ENCODE measurements around the gene DSTYK. TPM values are rescaled to one million over a fixed set of nuclear protein-coding genes. Genes with fewer than 3 reads are reported as not detected.

Gene DSTYK
- total RNA-seq, 1 donor from 2014 or later, result 13.0 TPM

DNA sequence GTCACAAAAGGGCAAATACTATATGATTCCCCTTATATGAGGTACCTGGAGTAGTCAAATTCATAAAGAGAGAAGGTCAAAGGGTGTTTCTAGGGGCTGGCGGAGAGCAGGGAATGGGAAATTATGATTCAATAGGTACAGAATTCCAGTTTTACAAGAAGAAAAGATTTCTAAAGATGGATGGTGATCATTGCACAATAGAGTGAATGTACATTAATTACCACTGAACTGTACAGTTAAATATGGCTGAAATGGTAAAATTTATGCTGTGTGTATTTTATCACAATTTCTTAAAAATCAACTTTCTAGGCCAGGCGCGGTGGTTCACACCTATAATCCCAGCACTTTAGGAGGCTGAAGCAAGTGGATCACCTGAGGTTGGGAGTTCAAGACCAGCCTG lies 109.1 kb downstream of the DSTYK start:
- H3K27me3 Mint-ChIP-seq (ENCODE audit: insufficient read depth, low read depth), result no peaks in the 10 kb centered on the region
- H3K27ac ChIP-seq, result no peak overlapping the region
- no peak overlapping the region for H2AFZ ChIP-seq (replicated peaks)
- no peaks in the 10 kb centered on the region for H3K9me3 Mint-ChIP-seq
- no peak for DNase-seq (ENCODE audit: low spot score)
- H3K4me3 ChIP-seq, result no peak overlapping the region
- no peaks in the 10 kb centered on the region for H3K4me1 ChIP-seq
- H3K79me2 ChIP-seq (ENCODE audit: low read depth), result no peaks in the 10 kb centered on the region
- H3K27me3 ChIP-seq, result no peaks in the 10 kb centered on the region
- no peak overlapping the region for H3K9ac ChIP-seq
- TF ChIP-seq EZH2 (IDR thresholded peaks at IDR 0.05), result no peak
- TF ChIP-seq, protein P1, sequence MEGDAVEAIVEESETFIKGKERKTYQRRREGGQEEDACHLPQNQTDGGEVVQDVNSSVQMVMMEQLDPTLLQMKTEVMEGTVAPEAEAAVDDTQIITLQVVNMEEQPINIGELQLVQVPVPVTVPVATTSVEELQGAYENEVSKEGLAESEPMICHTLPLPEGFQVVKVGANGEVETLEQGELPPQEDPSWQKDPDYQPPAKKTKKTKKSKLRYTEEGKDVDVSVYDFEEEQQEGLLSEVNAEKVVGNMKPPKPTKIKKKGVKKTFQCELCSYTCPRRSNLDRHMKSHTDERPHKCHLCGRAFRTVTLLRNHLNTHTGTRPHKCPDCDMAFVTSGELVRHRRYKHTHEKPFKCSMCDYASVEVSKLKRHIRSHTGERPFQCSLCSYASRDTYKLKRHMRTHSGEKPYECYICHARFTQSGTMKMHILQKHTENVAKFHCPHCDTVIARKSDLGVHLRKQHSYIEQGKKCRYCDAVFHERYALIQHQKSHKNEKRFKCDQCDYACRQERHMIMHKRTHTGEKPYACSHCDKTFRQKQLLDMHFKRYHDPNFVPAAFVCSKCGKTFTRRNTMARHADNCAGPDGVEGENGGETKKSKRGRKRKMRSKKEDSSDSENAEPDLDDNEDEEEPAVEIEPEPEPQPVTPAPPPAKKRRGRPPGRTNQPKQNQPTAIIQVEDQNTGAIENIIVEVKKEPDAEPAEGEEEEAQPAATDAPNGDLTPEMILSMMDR (IDR thresholded peaks at IDR 0.05), result no peak
- no peak for TF ChIP-seq EZH2phosphoT487 (IDR thresholded peaks at IDR 0.05)
- no peaks in the 10 kb centered on the region for H4K20me1 ChIP-seq (ENCODE audit: low read depth)
- H3K9me3 ChIP-seq (ENCODE audit: low read depth), result no peaks in the 10 kb centered on the region
- no peak overlapping the region for H3K4me3 Mint-ChIP-seq
- peaks cover 51% of the 10 kb centered on the region for H3K36me3 Mint-ChIP-seq
- no peak overlapping the region for H3K27ac Mint-ChIP-seq
- H3K4me2 ChIP-seq, result no peak overlapping the region
- no peaks in the 10 kb centered on the region for H3F3A ChIP-seq (ENCODE audit: low read depth)
- no peaks in the 10 kb centered on the region for H3K4me1 Mint-ChIP-seq
- H3K36me3 ChIP-seq, result peaks cover 17% of the 10 kb centered on the region

- no peak overlapping the region for H3K27ac ChIP-seq
- no peak overlapping the region for H3K4me3 ChIP-seq
- DNase-seq (ENCODE audit: low spot score), result no peak
- H3K4me1 ChIP-seq, result no peaks in the 10 kb centered on the region
- no peaks in the 10 kb centered on the region for H3K27me3 Mint-ChIP-seq (ENCODE audit: insufficient read depth, low read depth)
- no peak overlapping the region for H3K27ac Mint-ChIP-seq
- H3K4me2 ChIP-seq, result no peak overlapping the region
- H3K27me3 ChIP-seq, result no peaks in the 10 kb centered on the region
- H3K36me3 Mint-ChIP-seq, result peaks cover 43% of the 10 kb centered on the region
- no peaks in the 10 kb centered on the region for H3F3A ChIP-seq (ENCODE audit: low read depth)
- H3K9me3 Mint-ChIP-seq, result no peaks in the 10 kb centered on the region
- H3K4me3 Mint-ChIP-seq, result no peak overlapping the region
- H3K36me3 ChIP-seq, result peaks cover 17% of the 10 kb centered on the region
- H3K79me2 ChIP-seq (ENCODE audit: low read depth), result no peaks in the 10 kb centered on the region
- TF ChIP-seq EZH2phosphoT487 (IDR thresholded peaks at IDR 0.05) (no peak), EZH2 (IDR thresholded peaks at IDR 0.05) (no peak)
- TF ChIP-seq, protein P1 (IDR thresholded peaks at IDR 0.05), result no peak
- H3K4me1 Mint-ChIP-seq, result no peaks in the 10 kb centered on the region
- no peaks in the 10 kb centered on the region for H4K20me1 ChIP-seq (ENCODE audit: low read depth)
- no peak overlapping the region for H2AFZ ChIP-seq (replicated peaks)
- H3K9me3 ChIP-seq (ENCODE audit: low read depth), result no peaks in the 10 kb centered on the region
- H3K9ac ChIP-seq, result no peak overlapping the region
These were observed 113.3 kb downstream of the DSTYK start for GRCh38 chr1:205098242-205098641.

DNA sequence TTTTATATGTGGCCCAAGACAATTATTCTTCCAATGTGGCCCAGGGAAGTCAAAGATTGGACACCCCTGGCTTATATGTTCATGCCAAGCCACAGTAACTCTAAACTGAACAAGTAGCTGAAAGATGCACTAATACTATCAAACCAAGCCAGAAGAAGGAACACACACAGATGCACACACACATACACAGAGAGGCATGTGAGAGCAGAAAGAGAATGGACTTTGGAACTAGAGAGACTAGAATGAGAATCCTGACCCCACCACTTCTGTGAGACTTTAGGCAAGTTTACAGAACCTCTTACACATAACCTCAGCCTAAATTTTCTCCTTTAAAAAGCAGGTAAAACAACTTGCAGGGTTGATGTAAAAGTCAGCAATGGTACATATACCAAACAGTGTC lies 116.1 kb downstream of the DSTYK start:
- no peaks in the 10 kb centered on the region for H3K27me3 Mint-ChIP-seq (ENCODE audit: insufficient read depth, low read depth)

More for the DNA sequence above, 116.1 kb downstream of the DSTYK start:
- Mint-ChIP-seq H3K4me3 (no peak overlapping the region), H3K36me3 (peaks cover 32% of the 10 kb centered on the region), H3K9me3 (no peaks in the 10 kb centered on the region), H3K27ac (no peak overlapping the region), H3K4me1 (no peaks in the 10 kb centered on the region)
- H3K9me3 ChIP-seq (ENCODE audit: low read depth), result no peaks in the 10 kb centered on the region
- H3K4me2 ChIP-seq, result no peak overlapping the region
- no peaks in the 10 kb centered on the region for H4K20me1 ChIP-seq (ENCODE audit: low read depth)
- no peaks in the 10 kb centered on the region for H3K4me1 ChIP-seq
- no peak overlapping the region for H2AFZ ChIP-seq (replicated peaks)
- no peaks in the 10 kb centered on the region for H3K79me2 ChIP-seq (ENCODE audit: low read depth)
- TF ChIP-seq EZH2 (IDR thresholded peaks at IDR 0.05) (no peak), EZH2phosphoT487 (IDR thresholded peaks at IDR 0.05) (no peak)
- TF ChIP-seq, protein P1 (IDR thresholded peaks at IDR 0.05), result no peak
- H3K9ac ChIP-seq, result no peak overlapping the region
- no peak overlapping the region for H3K4me3 ChIP-seq
- no peaks in the 10 kb centered on the region for H3F3A ChIP-seq (ENCODE audit: low read depth)
- no peak overlapping the region for H3K27ac ChIP-seq
- no peaks in the 10 kb centered on the region for H3K36me3 ChIP-seq
- no peak for DNase-seq (ENCODE audit: low spot score)
- no peaks in the 10 kb centered on the region for H3K27me3 ChIP-seq

Other genes starting within 250 kb of the DSTYK start
- 8.4 and 12.8 TPM in 2 replicates for gene CNTN2, start 168.5 kb downstream of the DSTYK start, total RNA-seq (ENCODE audit: low replicate concordance)
- 2.1 and 3.3 TPM in 2 replicates for gene TMEM81, start 127.2 kb downstream of the DSTYK start, total RNA-seq (ENCODE audit: low replicate concordance)
- 21.9 and 30.1 TPM in 2 replicates for gene RBBP5, start 89.7 kb downstream of the DSTYK start, total RNA-seq (ENCODE audit: low replicate concordance)
- gene TMCC2, start 16.2 kb upstream of the DSTYK start, total RNA-seq (ENCODE audit: low replicate concordance), result 7.1 and 12.1 TPM in 2 replicates
- 29.4 and 56.2 TPM in 2 replicates for gene NUAK2, start 110.0 kb upstream of the DSTYK start, total RNA-seq (ENCODE audit: low replicate concordance)
- 9.7 and 20.2 TPM in 2 replicates for gene KLHDC8A, start 145.2 kb upstream of the DSTYK start, total RNA-seq (ENCODE audit: low replicate concordance)
- gene LEMD1, start 210.4 kb upstream of the DSTYK start, total RNA-seq (ENCODE audit: low replicate concordance), result 15.0 and 79.0 TPM in 2 replicates
- gene BLACAT1, start 244.3 kb upstream of the DSTYK start, total RNA-seq (ENCODE audit: low replicate concordance), result 13.9 and 25.7 TPM in 2 replicates

Measured in neural progenitor cell (in vitro differentiated cells).